Measurements from ENCODE around the gene NKD1.

DNA sequence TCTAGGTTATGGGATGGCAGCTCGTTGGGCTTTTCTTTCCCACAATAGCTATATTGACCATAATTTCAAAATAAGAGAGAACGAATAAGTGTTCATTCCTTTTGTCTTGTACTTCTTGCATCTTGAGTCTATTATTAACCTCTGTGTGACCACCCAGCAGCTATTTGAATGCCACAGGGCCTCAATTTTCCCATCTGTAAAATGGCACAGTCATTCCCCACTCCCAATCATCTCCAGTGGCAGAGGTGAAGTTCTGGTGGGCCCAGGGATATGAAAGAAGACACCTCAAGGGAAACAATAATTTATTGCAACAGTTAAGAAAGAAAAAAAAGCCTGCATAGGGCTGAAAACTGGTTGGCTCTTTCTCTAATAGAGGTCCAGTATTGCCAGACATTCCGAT is 28.6 kb upstream of the NKD1 start:
- TF ChIP-seq, protein P1, sequence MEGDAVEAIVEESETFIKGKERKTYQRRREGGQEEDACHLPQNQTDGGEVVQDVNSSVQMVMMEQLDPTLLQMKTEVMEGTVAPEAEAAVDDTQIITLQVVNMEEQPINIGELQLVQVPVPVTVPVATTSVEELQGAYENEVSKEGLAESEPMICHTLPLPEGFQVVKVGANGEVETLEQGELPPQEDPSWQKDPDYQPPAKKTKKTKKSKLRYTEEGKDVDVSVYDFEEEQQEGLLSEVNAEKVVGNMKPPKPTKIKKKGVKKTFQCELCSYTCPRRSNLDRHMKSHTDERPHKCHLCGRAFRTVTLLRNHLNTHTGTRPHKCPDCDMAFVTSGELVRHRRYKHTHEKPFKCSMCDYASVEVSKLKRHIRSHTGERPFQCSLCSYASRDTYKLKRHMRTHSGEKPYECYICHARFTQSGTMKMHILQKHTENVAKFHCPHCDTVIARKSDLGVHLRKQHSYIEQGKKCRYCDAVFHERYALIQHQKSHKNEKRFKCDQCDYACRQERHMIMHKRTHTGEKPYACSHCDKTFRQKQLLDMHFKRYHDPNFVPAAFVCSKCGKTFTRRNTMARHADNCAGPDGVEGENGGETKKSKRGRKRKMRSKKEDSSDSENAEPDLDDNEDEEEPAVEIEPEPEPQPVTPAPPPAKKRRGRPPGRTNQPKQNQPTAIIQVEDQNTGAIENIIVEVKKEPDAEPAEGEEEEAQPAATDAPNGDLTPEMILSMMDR (IDR thresholded peaks at IDR 0.05; ENCODE audit: low read depth, low read length), result no peak
- TF ChIP-seq EZH2phosphoT487 (IDR thresholded peaks at IDR 0.05; ENCODE audit: low read depth), result no peak
